HG03460 (cell line): ENCODE results near the gene FANCD2OS.
A peak's percentile ranks its signal among the peaks of the same experiment; 100 is the strongest.
"Not testable (repeated sequence)": the region's sequence is repeated elsewhere in the genome, so short reads cannot be mapped to it uniquely, and the experiment has no call there.

Experiments used
- ATAC-seq: cut with Tn5 transposase; IDR thresholded peaks from one replicate; pipeline ENCODE4 v1.9.1; 2021; ENCODE audit not compliant: unreplicated experiment

Gene FANCD2OS

DNA sequence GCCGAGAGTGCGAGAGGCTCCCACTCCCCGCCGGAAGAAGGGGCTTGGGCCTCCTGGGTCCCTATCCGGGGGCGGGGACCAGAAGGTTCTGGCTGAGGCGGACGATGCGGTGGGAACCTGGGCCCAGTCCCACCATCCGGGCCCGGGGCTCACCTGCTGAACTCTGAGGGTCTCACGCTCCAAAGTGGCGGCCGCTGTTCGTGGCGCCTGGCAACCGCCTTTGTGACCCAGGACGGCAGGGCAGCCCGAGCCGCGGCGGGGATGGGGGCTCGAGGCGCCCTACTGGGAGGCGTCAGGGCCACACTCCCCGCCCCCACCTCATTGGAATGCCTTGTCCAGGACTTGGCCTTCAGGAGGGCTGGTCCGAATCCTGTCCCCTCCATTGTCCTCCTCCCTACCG is at the start of gene FANCD2OS:
Gene FANCD2OS (minus strand): TSS at position 165 of the 400 bp plus-strand sequence. CDS start 3,481 bp downstream, outside the sequence.
- no peak for ATAC-seq

DNA sequence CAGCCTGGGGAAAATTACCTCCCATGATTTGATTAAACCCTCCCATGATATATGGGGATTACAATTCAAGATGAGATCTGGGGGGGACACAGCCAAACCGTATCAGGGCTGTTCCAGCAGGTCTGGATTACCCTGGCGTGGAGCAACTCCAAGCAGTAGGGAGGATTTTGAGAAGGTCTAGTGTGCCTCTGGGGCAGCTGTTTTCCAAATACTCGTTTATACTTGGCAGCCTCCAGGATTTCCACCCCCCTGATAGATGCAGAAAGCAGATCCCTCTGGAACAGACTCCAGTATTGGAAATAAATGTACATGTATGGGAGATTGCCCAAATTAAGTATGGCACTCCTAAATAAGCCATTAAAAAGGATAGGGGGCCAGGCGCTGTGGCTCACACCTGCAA is 49.0 kb upstream of the FANCD2OS start:
- ATAC-seq: no peak

DNA sequence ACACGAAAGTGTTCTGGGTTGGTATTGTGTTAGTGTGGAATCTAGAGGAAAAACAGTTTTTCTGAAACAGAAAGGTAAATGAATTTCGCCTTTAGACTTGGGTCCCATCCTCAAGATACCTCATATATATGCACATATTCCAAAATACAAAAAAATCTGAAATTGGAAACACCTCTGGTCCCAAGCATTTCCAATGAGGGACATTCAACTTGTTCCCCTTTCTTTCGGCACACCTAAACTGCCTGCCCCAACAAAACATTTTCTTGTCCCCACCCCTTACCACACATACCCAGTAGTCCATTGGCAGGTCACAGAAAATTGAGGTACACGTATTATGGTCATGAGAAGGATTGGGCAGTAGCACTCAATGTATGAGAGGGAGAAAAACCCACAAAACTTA is 47.6 kb upstream of the FANCD2OS start:
- ATAC-seq: no peak

GRCh38 chr3:10155123-10155472 is 47.0 kb upstream of the FANCD2OS start:
- no peak for ATAC-seq

- ATAC-seq: no peak
Observed at GRCh38 chr3:10154335-10155122, 46.5 kb upstream of the FANCD2OS start.

DNA sequence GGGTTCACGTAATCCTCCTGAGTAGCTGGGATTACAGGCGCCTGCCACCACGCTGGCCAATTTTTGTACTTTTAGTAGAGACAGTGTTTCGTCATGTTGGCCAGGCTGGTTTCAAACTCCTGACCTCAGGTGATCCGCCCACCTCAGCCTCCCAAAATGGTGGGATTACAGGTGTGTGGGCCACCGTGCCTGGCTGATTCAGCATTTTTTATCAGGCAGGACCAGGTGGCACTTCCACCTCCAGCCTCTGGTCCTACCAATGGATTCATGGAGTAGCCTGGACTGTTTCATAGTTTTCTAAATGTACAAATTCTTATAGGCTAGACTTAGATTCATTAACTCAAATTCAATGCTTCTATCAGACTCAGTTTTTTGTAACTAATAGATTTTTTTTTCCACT is 42.9 kb upstream of the FANCD2OS start:
- ATAC-seq: no peak

DNA sequence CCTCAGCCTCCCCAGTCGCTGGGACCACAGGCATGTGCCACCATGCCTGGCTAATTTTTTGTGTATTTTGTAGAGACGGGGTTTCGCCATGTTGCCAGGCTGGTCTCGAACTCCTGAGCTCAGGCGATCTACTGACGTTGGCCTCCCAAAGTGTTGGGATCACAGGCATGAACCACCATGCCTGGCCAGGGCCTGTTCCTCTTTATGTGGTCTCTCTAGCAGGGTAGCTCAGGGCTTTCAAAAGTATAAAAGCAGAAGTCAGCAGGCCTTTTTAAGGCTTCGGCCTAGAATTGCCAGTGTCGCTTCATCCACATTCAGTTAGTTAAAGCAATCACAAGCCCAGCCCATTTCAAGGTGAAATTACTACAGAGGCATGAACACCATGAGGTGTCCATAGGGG is 41.2 kb upstream of the FANCD2OS start:
- no peak for ATAC-seq

- no peak for ATAC-seq
Observed at GRCh38 chr3:10145685-10146084, 37.6 kb upstream of the FANCD2OS start.

- ATAC-seq: no peak
Observed at GRCh38 chr3:10142707-10143560, 34.9 kb upstream of the FANCD2OS start.

GRCh38 chr3:10140996-10141546 is 33.0 kb upstream of the FANCD2OS start:
- ATAC-seq: no peak

DNA sequence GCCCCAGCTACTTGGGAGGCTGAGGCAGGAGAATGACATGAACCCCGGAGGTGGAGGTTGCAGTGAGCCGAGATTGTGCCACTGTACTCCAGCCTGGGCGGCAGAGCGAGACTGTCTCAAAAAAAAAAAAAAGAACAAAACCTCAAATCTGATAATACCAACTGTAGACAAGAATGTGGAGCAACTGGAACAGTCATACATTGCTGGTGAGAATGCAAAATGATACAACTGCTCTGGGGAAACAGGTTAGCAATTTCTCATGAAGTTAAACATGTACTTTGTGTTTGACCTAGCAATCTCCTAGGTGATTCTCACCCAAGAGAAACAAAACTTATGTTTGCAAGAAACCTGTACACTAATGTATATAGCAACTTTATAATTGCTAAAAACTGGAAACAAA is 29.1 kb upstream of the FANCD2OS start:
- no peak for ATAC-seq

- ATAC-seq: no peak
Observed at GRCh38 chr3:10136426-10137005, 28.5 kb upstream of the FANCD2OS start.

DNA sequence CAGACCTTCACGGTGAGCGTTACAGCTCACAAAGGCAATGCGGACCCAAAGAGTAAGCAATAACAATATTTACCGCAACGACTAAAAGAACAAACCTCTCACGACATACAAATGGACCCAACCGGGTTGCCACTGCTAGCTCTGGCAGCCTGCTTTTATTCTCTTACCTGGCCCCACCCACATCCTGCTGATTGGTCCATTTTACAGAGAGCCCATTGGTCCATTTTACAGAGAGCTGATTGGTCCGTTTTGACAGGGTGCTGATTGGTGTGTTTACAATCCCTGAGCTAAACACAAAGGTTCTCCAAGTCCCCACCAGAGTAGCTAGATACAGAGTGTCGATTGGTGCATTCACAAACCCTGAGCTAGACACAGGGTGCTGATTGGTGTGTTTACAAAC is 27.8 kb upstream of the FANCD2OS start:
- not testable (repeated sequence) for ATAC-seq

DNA sequence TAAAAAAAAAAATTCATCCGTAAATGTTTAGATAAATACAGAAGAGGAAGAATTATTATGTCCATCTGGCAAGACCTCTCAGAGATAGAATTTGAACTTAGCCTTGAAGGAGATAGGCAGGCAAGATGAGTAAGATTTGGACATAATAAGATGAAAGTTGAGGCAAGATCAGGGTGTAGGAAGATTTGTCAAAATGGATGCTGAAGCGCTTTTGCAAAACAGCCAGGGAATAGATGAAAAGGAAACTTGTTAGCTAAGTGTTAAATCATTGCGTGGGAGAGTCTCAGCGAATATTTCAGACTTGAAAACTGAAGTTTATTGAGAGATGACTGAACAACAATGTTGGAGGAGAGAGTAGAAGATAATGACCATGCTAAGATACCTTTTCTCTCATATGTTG is 14.7 kb upstream of the FANCD2OS start:
- no peak for ATAC-seq

- no peak for ATAC-seq
Observed at GRCh38 chr3:10121064-10121463, 13.0 kb upstream of the FANCD2OS start.

- ATAC-seq: no peak
Observed at GRCh38 chr3:10119376-10119775, 11.3 kb upstream of the FANCD2OS start.

- ATAC-seq: no peak
Observed at GRCh38 chr3:10116928-10117327, 8.9 kb upstream of the FANCD2OS start.

DNA sequence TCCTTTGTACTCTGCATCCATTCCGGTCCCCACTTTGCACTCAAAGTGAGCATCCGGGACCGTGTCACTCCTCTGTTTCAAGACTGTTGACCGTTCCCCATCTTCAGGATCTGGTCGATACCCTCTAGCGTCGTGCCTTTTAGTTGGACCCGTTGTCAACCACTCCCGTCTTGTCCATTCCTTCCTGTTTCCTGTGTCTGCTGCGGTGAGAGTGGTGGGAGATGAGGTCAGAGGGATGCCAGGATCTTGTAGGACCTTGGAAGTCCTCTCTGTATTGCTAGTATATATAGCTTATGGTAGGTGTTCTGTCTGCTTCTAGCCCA is 8.0 kb upstream of the FANCD2OS start:
- ATAC-seq: no peak

DNA sequence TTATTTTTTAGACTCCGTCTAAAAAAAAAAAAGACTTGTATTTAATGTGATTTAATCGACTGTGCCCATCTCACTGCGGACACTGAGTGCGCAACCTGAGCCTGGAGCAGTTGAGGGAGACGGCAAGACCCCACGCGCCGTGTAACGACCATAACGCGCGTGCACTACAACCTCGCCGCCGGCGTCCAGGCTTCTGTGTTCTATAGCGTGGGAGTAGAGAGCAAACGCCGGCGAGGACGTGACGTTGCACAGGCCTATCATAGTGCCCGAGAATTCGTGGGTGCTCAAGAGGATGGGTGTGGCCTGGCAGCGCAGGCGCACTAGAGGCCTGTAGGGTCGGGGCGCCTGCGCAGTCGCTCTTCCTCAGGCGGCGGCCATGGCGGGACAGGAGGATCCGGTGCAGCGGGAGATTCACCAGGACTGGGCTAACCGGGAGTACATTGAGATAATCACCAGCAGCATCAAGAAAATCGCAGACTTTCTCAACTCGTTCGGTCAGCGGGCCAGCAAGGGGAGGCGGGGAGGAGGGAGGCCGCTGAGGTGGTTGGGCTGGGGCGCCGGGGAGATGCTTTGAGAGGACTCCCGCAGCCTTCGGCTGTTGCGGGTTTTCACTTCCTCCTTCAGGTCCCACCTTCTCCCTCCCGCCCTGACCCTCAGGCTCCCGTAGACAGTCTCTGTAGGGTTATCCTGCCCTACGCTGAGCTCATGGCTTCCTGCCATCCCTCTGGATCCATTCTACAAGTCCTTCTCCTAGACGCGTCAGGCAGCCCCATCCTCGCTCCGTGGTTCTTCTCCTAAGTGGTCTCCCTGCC is 7.5 kb upstream of the FANCD2OS start, which contains the start of gene BRK1:
Gene BRK1 (plus strand): TSS at position 350 of the 812 bp plus-strand sequence. CDS start 27 bp downstream, at position 377.
- peak; percentile 97 for ATAC-seq

GRCh38 chr3:10106919-10107318 is 1.1 kb downstream of the FANCD2OS start:
- ATAC-seq: no peak

DNA sequence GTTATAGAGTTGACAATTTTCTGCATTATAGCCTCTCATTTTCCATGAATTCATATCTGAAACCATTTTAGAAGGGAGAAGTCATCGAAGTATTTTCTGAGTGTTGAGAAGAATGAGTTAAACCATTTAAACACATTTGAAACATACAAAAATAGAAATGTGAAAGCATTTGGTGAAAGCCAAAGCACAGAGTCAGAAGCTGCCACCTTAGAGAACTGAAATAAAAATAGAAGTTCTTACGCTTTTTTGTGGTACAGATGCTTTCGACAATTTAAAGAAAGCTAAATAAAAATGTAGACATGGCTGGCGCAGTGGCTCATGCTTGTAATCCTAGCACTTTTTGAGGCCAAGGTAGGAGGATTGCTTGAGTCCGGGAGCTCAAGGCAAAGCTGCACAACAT is 9.0 kb downstream of the FANCD2OS start:
- no peak for ATAC-seq
